ENCODE results near the gene RNASEH2A.
"Not testable (repeated sequence)": the region's sequence is repeated elsewhere in the genome, so short reads cannot be mapped to it uniquely, and the experiment has no call there.

The RNASEH2A gene

DNA sequence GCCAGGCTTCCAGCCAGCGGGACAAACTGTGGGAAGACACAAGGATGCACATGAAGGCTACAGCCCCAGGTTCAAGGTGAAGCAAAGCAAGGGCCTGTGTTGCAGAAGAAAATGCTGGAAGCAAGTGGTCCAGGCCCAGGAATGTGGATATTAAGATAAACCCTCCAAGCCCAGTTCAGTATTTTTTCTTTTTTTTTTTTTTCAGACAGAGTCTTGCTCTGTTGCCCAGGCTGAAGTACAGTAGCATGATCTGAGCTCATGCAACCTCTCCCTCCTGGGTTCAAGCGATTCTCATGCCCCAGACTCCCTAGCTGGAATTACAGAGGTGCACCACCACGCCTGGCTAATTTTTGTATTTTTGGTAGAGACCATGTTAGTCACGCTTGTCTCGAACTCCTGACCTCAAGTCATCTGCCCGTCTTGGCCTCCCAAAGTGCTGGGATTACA lies 9.2 kb upstream of the RNASEH2A start:
- Histone ChIP-seq H3K4me3 (ENCODE audit: low read depth, low read length, poor library complexity, severe bottlenecking) (no peak overlapping the region), H3K9me2 (ENCODE audit: low read depth, low read length) (no peaks in the 10 kb centered on the region), H3K9me3 (ENCODE audit: low read length) (no peaks in the 10 kb centered on the region), H3K9ac (ENCODE audit: low read length) (no peak overlapping the region), H3K27me3 (ENCODE audit: insufficient read depth, low read length) (no peaks in the 10 kb centered on the region), H3F3A (ENCODE audit: insufficient read depth, low read length) (no peaks in the 10 kb centered on the region), H2AFZ (ENCODE audit: low read length) (no peak overlapping the region), H3K4me2 (ENCODE audit: low read length) (no peak overlapping the region), H3K79me2 (ENCODE audit: insufficient read depth, low read length) (no peaks in the 10 kb centered on the region), H3K27ac (ENCODE audit: low read depth, low read length, poor library complexity, severe bottlenecking) (no peak overlapping the region), H4K20me1 (ENCODE audit: insufficient read depth, low read length) (no peaks in the 10 kb centered on the region), H3K4me1 (ENCODE audit: insufficient read depth, low read length, severe bottlenecking) (peaks cover 33% of the 10 kb centered on the region), H3K36me3 (ENCODE audit: insufficient read depth, low read length) (peaks cover 16% of the 10 kb centered on the region; the same call in 1 of the 2 replicates)
- TF ChIP-seq, protein P1, sequence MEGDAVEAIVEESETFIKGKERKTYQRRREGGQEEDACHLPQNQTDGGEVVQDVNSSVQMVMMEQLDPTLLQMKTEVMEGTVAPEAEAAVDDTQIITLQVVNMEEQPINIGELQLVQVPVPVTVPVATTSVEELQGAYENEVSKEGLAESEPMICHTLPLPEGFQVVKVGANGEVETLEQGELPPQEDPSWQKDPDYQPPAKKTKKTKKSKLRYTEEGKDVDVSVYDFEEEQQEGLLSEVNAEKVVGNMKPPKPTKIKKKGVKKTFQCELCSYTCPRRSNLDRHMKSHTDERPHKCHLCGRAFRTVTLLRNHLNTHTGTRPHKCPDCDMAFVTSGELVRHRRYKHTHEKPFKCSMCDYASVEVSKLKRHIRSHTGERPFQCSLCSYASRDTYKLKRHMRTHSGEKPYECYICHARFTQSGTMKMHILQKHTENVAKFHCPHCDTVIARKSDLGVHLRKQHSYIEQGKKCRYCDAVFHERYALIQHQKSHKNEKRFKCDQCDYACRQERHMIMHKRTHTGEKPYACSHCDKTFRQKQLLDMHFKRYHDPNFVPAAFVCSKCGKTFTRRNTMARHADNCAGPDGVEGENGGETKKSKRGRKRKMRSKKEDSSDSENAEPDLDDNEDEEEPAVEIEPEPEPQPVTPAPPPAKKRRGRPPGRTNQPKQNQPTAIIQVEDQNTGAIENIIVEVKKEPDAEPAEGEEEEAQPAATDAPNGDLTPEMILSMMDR (IDR thresholded peaks at IDR 0.05; ENCODE audit: low read length), result no peak
- TF ChIP-seq EZH2 (IDR thresholded peaks at IDR 0.05; ENCODE audit: borderline replicate concordance, low read length), result no peak

- not testable (repeated sequence) for H3K79me2 ChIP-seq (ENCODE audit: insufficient read depth, low read length); H3K9me3 ChIP-seq (ENCODE audit: low read length); H3F3A ChIP-seq (ENCODE audit: insufficient read depth, low read length); H3K4me3 ChIP-seq (ENCODE audit: low read depth, low read length, poor library complexity, severe bottlenecking); H3K9ac ChIP-seq (ENCODE audit: low read length); H3K27me3 ChIP-seq (ENCODE audit: insufficient read depth, low read length); H3K9me2 ChIP-seq (ENCODE audit: low read depth, low read length); H2AFZ ChIP-seq (ENCODE audit: low read length); H4K20me1 ChIP-seq (ENCODE audit: insufficient read depth, low read length); H3K27ac ChIP-seq (ENCODE audit: low read depth, low read length, poor library complexity, severe bottlenecking); H3K4me2 ChIP-seq (ENCODE audit: low read length)
- peaks cover 16% of the 10 kb centered on the region; the same call in 1 of the 2 replicates for H3K36me3 ChIP-seq (ENCODE audit: insufficient read depth, low read length)
- H3K4me1 ChIP-seq (ENCODE audit: insufficient read depth, low read length, severe bottlenecking), result peaks cover 37% of the 10 kb centered on the region
Observed at GRCh38 chr19:12797607-12798006, 8.8 kb upstream of the RNASEH2A start.

DNA sequence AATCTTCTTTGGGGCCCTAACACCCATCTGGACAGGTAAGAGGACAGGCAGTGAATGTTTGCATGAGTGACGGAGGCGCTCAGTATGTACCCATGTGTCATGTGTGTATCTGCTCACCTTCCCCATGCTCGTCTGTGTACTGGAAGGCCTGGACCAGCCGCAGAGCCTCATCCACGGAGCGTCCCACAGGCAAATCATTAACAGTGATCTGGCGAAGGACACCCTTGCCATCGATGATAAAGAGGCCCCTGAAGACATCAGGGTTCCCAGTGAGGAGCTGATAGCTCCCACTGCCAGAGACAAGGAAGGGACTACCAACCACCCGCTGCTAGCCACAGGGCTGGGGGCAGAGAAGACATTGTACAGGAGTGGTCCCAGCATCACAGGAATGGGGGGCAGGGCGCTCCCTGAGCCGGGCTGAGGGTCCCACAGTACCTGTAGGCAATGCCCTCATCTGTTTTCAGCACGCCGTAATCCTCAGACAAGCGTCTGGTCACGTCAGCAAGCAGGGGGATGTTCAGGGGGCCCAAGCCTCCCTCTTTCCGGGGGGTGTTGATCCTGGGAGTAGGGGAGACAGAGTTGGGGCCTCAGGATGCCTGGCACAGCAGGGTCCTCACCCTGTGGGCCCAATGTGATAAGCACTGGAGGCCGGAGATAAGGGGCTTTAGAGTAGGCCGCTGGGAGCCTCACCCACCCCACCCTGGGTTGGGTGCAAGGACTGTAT lies 6.5 kb upstream of the RNASEH2A start:
- Histone ChIP-seq H3K79me2 (ENCODE audit: insufficient read depth, low read length) (no peaks in the 10 kb centered on the region), H3K27ac (ENCODE audit: low read depth, low read length, poor library complexity, severe bottlenecking) (peak overlapping the region; percentile 50), H3K4me3 (ENCODE audit: low read depth, low read length, poor library complexity, severe bottlenecking) (peak overlapping the region; percentile 97), H3K4me1 (ENCODE audit: insufficient read depth, low read length, severe bottlenecking) (peaks cover 29% of the 10 kb centered on the region), H2AFZ (ENCODE audit: low read length) (no peak overlapping the region), H3K36me3 (ENCODE audit: insufficient read depth, low read length) (peaks cover 16% of the 10 kb centered on the region; the same call in 1 of the 2 replicates), H3K27me3 (ENCODE audit: insufficient read depth, low read length) (no peaks in the 10 kb centered on the region), H4K20me1 (ENCODE audit: insufficient read depth, low read length) (no peaks in the 10 kb centered on the region), H3K4me2 (ENCODE audit: low read length) (peak overlapping the region; percentile 74), H3K9ac (ENCODE audit: low read length) (peak overlapping the region; percentile 98; the same call in 1 of the 2 replicates), H3F3A (ENCODE audit: insufficient read depth, low read length) (no peaks in the 10 kb centered on the region), H3K9me2 (ENCODE audit: low read depth, low read length) (no peaks in the 10 kb centered on the region), H3K9me3 (ENCODE audit: low read length) (no peaks in the 10 kb centered on the region)
- TF ChIP-seq EZH2 (IDR thresholded peaks at IDR 0.05; ENCODE audit: borderline replicate concordance, low read length), result no peak
- TF ChIP-seq, protein P1 (IDR thresholded peaks at IDR 0.05; ENCODE audit: low read length), result no peak

DNA sequence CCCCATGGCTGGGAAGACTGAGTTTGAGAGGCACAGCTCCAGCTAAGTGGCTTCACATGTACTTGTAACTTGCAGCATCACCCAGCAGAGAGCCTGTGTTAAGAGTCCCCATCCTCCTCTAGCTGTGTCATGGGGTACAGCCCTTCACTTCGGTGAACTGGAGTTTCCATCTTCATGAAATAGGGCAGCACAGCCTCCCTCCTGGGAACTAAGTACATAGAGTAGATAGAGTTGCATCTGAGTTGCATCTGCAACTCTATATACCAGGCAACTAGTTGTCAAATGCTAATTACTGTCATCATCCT lies 6.0 kb upstream of the RNASEH2A start:
- H3K9me2 ChIP-seq (ENCODE audit: low read depth, low read length), result no peaks in the 10 kb centered on the region
- TF ChIP-seq EZH2 (IDR thresholded peaks at IDR 0.05; ENCODE audit: borderline replicate concordance, low read length), result no peak
- TF ChIP-seq, protein P1 (IDR thresholded peaks at IDR 0.05; ENCODE audit: low read length), result no peak
- H3K4me3 ChIP-seq (ENCODE audit: low read depth, low read length, poor library complexity, severe bottlenecking), result peak overlapping the region; percentile 97

More for the DNA sequence above, 6.0 kb upstream of the RNASEH2A start:
- H3K9me3 ChIP-seq (ENCODE audit: low read length), result no peaks in the 10 kb centered on the region
- H3K27me3 ChIP-seq (ENCODE audit: insufficient read depth, low read length), result no peaks in the 10 kb centered on the region
- no peaks in the 10 kb centered on the region for H3K79me2 ChIP-seq (ENCODE audit: insufficient read depth, low read length)
- H4K20me1 ChIP-seq (ENCODE audit: insufficient read depth, low read length), result no peaks in the 10 kb centered on the region
- peak overlapping the region; percentile 74 for H3K4me2 ChIP-seq (ENCODE audit: low read length)
- peaks cover 29% of the 10 kb centered on the region for H3K4me1 ChIP-seq (ENCODE audit: insufficient read depth, low read length, severe bottlenecking)
- H3K36me3 ChIP-seq (ENCODE audit: insufficient read depth, low read length), result peaks cover 16% of the 10 kb centered on the region; the same call in 1 of the 2 replicates
- no peak overlapping the region for H2AFZ ChIP-seq (ENCODE audit: low read length)
- no peaks in the 10 kb centered on the region for H3F3A ChIP-seq (ENCODE audit: insufficient read depth, low read length)
- H3K9ac ChIP-seq (ENCODE audit: low read length), result peak overlapping the region; percentile 98
- peak overlapping the region; percentile 50 for H3K27ac ChIP-seq (ENCODE audit: low read depth, low read length, poor library complexity, severe bottlenecking)

Measured in OCI-LY1 (cell line).